ENCODE measurements around the gene SFMBT1. TPM values are rescaled to one million over a fixed set of nuclear protein-coding genes. Genes with fewer than 3 reads are reported as not detected.

Gene SFMBT1
- total and polyA plus RNA-seq, 9 of the 15 experiments (the other 6 are each of a cell fraction or from before 2014, with no cell fraction given): 0.76 to 6.6 (median 3.6) TPM

DNA sequence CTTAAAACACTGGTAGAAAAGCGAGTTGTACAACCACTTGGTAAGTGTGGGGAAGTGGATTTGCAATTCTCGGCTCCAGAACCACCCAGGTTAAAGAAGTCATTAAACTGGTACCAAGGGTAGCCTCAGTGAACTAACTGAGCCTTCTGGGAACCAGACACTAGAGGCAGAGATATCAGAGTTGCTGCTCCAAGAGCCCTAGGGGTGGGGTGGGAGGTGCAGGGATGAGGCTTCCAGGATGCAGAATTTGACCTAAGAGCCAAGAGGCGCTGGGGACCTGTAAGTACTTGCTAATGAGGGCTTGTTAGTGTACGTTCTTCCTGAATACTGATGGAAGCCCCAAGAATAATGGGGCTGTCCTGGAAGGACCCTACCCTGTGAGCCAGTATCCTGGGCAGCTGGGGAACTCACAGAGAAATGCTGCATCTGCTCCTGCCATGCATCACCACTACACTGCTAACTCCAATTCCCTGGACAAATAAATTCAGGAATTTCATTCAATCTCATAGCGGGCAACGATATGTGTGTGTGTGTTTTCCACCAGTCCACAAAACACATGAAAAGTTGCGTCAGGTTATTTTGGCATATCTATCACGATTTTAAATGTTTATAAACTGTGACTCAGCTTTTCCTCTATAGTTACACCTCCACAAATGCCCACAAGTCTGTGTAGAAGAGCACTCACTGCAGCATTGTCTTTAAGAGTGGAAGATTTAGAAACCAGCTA lies 172.3 kb downstream of the SFMBT1 start:
- Histone ChIP-seq H3K9me3 (replicated peaks; ENCODE audit: control insufficient read depth, insufficient read depth, low read depth, low read length) (no peaks in the 10 kb centered on the region), H3K27ac (ENCODE audit: extremely low read depth, low read depth, low read length) (peak overlapping the region; percentile 38; the same call in 2 of the 3 replicates), H4K20me1 (replicated peaks; ENCODE audit: control insufficient read depth, insufficient read depth, low read length) (no peaks in the 10 kb centered on the region), H3K4me1 (replicated peaks in 1 of 2; ENCODE audit: control insufficient read depth in 2 of 2, insufficient read depth in 2 of 2, low read length in 2 of 2) (peaks cover 10 to 38% of the 10 kb centered on the region in 2 experiments), H3K9me1 (ENCODE audit: control insufficient read depth, insufficient read depth, low read length) (no peaks in the 10 kb centered on the region), H3K9ac (ENCODE audit: insufficient read depth in 1 of 2, low read depth in 2 of 2, low read length in 2 of 2) (peak overlapping the region in 1 of 2 experiments; percentile 12; a peak in 1 of 4 replicates), H3K79me2 (ENCODE audit: control insufficient read depth, insufficient read depth, low read length) (no peaks in the 10 kb centered on the region), H3K36me3 (ENCODE audit: control insufficient read depth, insufficient read depth, low read length) (no peaks in the 10 kb centered on the region), H2AFZ (ENCODE audit: low read depth, low read length) (no peak overlapping the region), H3K4me3 (no peak overlapping the region), H3K4me2 (ENCODE audit: insufficient read depth, low read length) (peak overlapping the region; percentile 52; the same call in 1 of the 2 replicates), H3K27me3 (ENCODE audit: control insufficient read depth in 2 of 2, insufficient read depth in 2 of 2, low read length in 2 of 2) (no peaks in the 10 kb centered on the region)
- BruUV-seq (replicated peaks): no TSS peak
- ChIA-PET CTCF (ENCODE audit: low intra/inter-chr PET ratio) (no interaction called here), POLR2A (interaction anchor here (1.0 to 1.4 kb wide), 2 partner anchors 16 to 20 kb away, joined by 4 read pairs; no protein-coding TSS in a partner anchor)
- 49% methylated on average over 8 of the region's 8 CpGs for WGBS (ENCODE audit: insufficient coverage, low coverage, missing lambda C conversion rate)
- in situ Hi-C loops (cut with MboI) (no loop called here), intact Hi-C loops (cut with micrococcal nuclease) (no loop called here)
- ATAC-seq (peak; percentile 72), DNase-seq (ENCODE audit: extremely low read depth in 1 of 4, low spot score in 3 of 4) (peak; percentile 17 to 22 (median 18)), FAIRE-seq (no peak)
- TF ChIP-seq PHF8 (IDR thresholded peaks at IDR 0.05; ENCODE audit: borderline replicate concordance, low read length) (no peak), NFE2L1 (tag; IDR thresholded peaks at IDR 0.05; ENCODE audit: borderline replicate concordance, low read depth) (peak; percentile 26; the same call in 1 of the 2 replicates), MAZ (CRISPR knock-in tag; conservative IDR thresholded peaks at IDR 0.05 in 1 of 2, IDR thresholded peaks at IDR 0.05 in 1 of 2) (0 out of 4 replicates have a peak, but pooled peaks of 1 of the 2 experiments have one; percentile 22), KLF6 (CRISPR knock-in tag; IDR thresholded peaks at IDR 0.05; ENCODE audit: borderline replicate concordance) (no peak), MAFK (IDR thresholded peaks at IDR 0.05; ENCODE audit: low read length) (peak; percentile 66), MAFG (tag; conservative IDR thresholded peaks at IDR 0.05) (peak; percentile 85), C11orf30 (IDR thresholded peaks at IDR 0.05; ENCODE audit: low read depth) (peak; percentile 84), JUNB (CRISPR knock-in tag; conservative IDR thresholded peaks at IDR 0.05) (no peak), HMBOX1 (IDR thresholded peaks at IDR 0.05) (0 out of 2 replicates have a peak, but pooled peaks have one; percentile 13), SMARCA4 (IDR thresholded peaks at IDR 0.05) (peak; percentile 33; the same call in 1 of the 2 replicates), ZKSCAN3 (CRISPR knock-in tag; IDR thresholded peaks at IDR 0.05) (no peak), EP300 (IDR thresholded peaks at IDR 0.05; ENCODE audit: low read length) (peak; percentile 11; the same call in 1 of the 2 replicates), NRF1 (conservative IDR thresholded peaks at IDR 0.05 in 1 of 2, IDR thresholded peaks at IDR 0.05 in 1 of 2) (no peak), NFE2 (IDR thresholded peaks at IDR 0.05; ENCODE audit: low read depth) (peak; percentile 85), ARID2 (IDR thresholded peaks at IDR 0.05) (no peak), ZNF239 (CRISPR knock-in tag; IDR thresholded peaks at IDR 0.05) (no peak), ZNF408 (CRISPR knock-in tag; IDR thresholded peaks at IDR 0.05; ENCODE audit: low read depth) (no peak), SOX6 (IDR thresholded peaks at IDR 0.05) (0 out of 2 replicates have a peak, but pooled peaks have one; percentile 37)
- TF ChIP-seq, protein P1, sequence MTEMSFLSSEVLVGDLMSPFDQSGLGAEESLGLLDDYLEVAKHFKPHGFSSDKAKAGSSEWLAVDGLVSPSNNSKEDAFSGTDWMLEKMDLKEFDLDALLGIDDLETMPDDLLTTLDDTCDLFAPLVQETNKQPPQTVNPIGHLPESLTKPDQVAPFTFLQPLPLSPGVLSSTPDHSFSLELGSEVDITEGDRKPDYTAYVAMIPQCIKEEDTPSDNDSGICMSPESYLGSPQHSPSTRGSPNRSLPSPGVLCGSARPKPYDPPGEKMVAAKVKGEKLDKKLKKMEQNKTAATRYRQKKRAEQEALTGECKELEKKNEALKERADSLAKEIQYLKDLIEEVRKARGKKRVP (CRISPR knock-in tag; IDR thresholded peaks at IDR 0.05): peak; percentile 21; the same call in 1 of the 2 replicates
- TF ChIP-seq, protein P2, sequence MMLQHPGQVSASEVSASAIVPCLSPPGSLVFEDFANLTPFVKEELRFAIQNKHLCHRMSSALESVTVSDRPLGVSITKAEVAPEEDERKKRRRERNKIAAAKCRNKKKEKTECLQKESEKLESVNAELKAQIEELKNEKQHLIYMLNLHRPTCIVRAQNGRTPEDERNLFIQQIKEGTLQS (IDR thresholded peaks at IDR 0.05): peak; percentile 64; the same call in 1 of the 2 replicates
- TF ChIP-seq, protein P2 (CRISPR knock-in tag; conservative IDR thresholded peaks at IDR 0.05): no peak

Data from K562 (cell line).